HepG2 (cell line): ENCODE measurements around the gene ACAP3. TPM values are rescaled to one million over a fixed set of nuclear protein-coding genes. Genes with fewer than 3 reads are reported as not detected.

ENCODE experiments used
- ATAC-seq: fragments of 200-7000 bp; cut with Tn5 transposase; 3 replicates; pipeline ENCODE4 v1.9.1; 2020; ENCODE audit warnings: mild to moderate bottlenecking, moderate library complexity
- BruUV-seq: library from RNA; stranded (reverse); fragments of 400-500 nt; replicated peaks from 2 replicates; lab custom pipeline; 2021; lab: Mats Ljungman, UMichigan
- CTCF ChIA-PET: fragments of 300-600 bp; formaldehyde crosslinking; extraction: SDS; loops from one replicate; lab custom pipeline; 2021; ENCODE audit warnings: low total read pairs, inconsistent platforms, low intra/inter-chr PET ratio; lab: Yijun Ruan, JAX
- POLR2A ChIA-PET: fragments of 350-600 bp; sonication (Branson Sonifier 250); formaldehyde crosslinking; loops from one replicate; lab custom pipeline; 2020; ENCODE audit warnings: antibody characterized with exemption, inconsistent platforms; lab: Yijun Ruan, JAX
- DNase-seq: peaks from one replicate; pipeline ENCODE4 v3.0.0-alpha.2; 2015; ENCODE audit warnings: low spot score
- FAIRE-seq: peaks from 3 replicates; lab custom pipeline; 2011; peaks lifted over from hg19 to GRCh38; lab: Jason Lieb, UNC
- H2AFZ ChIP-seq: one replicate; pipeline ENCODE4 v1.6.1; 2011; ENCODE audit warnings: low read length, inconsistent platforms
- H3K27ac ChIP-seq: fragments of 300-600 bp; 3 replicates; pipeline ENCODE4 v1.8.0; 2011; ENCODE audit warnings: mixed run types, mild to moderate bottlenecking, mixed read lengths, low read length, inconsistent platforms; ENCODE audit not compliant: insufficient read depth; ENCODE audit errors: extremely low read length
- H3K27me3 ChIP-seq, 2 experiments: fragments of 200-600 bp in 1 of 2; 2 replicates in 1 of 2; 3 replicates in 1 of 2; pipeline versions ENCODE4 v1.6.0 to v1.8.0; 2011; ENCODE audit warnings: low read length in 2 of 2, mild to moderate bottlenecking in 2 of 2, moderate library complexity in 2 of 2, inconsistent platforms in 1 of 2; ENCODE audit not compliant: insufficient read depth in 2 of 2, control insufficient read depth in 1 of 2
- H3K36me3 ChIP-seq, 2 experiments: fragments of 200-600 bp in 1 of 2; replicated peaks in 1 of 2; 2 replicates in 1 of 2; 3 replicates in 1 of 2; pipeline versions ENCODE4 v1.5.1 to v1.8.0; 2011; ENCODE audit warnings: low read length in 2 of 2, inconsistent platforms in 1 of 2; ENCODE audit not compliant: insufficient read depth in 2 of 2, control insufficient read depth in 1 of 2
- H3K4me1 ChIP-seq: 2 replicates; pipeline ENCODE4 v1.5.1; 2012; ENCODE audit warnings: low read length, inconsistent platforms; ENCODE audit not compliant: insufficient read depth
- H3K4me2 ChIP-seq: 2 replicates; pipeline ENCODE4 v1.6.0; 2011; ENCODE audit warnings: low read depth, low read length, inconsistent platforms
- H3K4me3 ChIP-seq, 3 experiments: fragments of 200-600 bp in 1 of 3; sonication (generic), shearing (Covaris generic) in 1 of 3; replicated peaks in 1 of 3; 2 replicates each; pipeline ENCODE4 v1.5.1; 2011 to 2016; ENCODE audit warnings: low read length in 3 of 3, inconsistent platforms in 2 of 3, low read depth in 2 of 3, mild to moderate bottlenecking in 2 of 3, control low read depth in 1 of 3, mixed read lengths in 1 of 3; ENCODE audit not compliant: insufficient read depth in 1 of 3
- H3K79me2 ChIP-seq: one replicate; pipeline ENCODE4 v1.6.1; 2011; ENCODE audit warnings: low read length, inconsistent platforms; ENCODE audit not compliant: insufficient read depth
- H3K9ac ChIP-seq: 2 replicates; pipeline ENCODE4 v1.6.0; 2011; ENCODE audit warnings: mild to moderate bottlenecking, low read depth, low read length, inconsistent platforms; ENCODE audit not compliant: insufficient read depth
- H3K9me3 ChIP-seq: 2 replicates; pipeline ENCODE4 v1.5.1; 2012; ENCODE audit warnings: mild to moderate bottlenecking, low read length
- H4K20me1 ChIP-seq: 2 replicates; pipeline ENCODE4 v1.6.0; 2011; ENCODE audit warnings: inconsistent platforms, mild to moderate bottlenecking, low read length, moderate library complexity; ENCODE audit not compliant: insufficient read depth
- AGO2 ChIP-seq: fragments of 200-400 bp; formaldehyde crosslinking; optimal IDR thresholded peaks from 2 replicates; pipeline ENCODE3; 2017; ENCODE audit warnings: mild to moderate bottlenecking, low read depth, low read length, moderate library complexity
- FOXA3 ChIP-seq: IDR thresholded peaks from 2 replicates; pipeline ENCODE4 v1.6.1; 2016; ENCODE audit warnings: missing genetic modification reagents, missing compliant biosample characterization
- ISX ChIP-seq: sonication (generic); formaldehyde crosslinking; conservative IDR thresholded peaks from 2 replicates; pipeline ENCODE4 v1.5.0; 2020; ENCODE audit warnings: missing genetic modification reagents
- MIER2 ChIP-seq: IDR thresholded peaks from 2 replicates; pipeline ENCODE4 v1.6.1; 2016; ENCODE audit warnings: missing biosample characterization, missing genetic modification reagents
- WGBS: methylation state at CpG from one replicate; pipeline ENCODE4 v1.1.6; 2017; ENCODE audit warnings: low lambda C conversion rate; 5-methylcytosine and 5-hydroxymethylcytosine counted together
- in situ Hi-C: cut with HindIII; loops from 2 replicates; pipeline ENCODE4 v1.10.0; 2017; ENCODE audit warnings: low pct_unique_long_range_greater_than_20kb; ENCODE audit not compliant: extremely low pct_ligation_motif_present
- intact Hi-C: fragments of 100-400 bp; cut with micrococcal nuclease; formaldehyde crosslinking; loops from one replicate; pipeline ENCODE4 v1.10.0; 2022; ENCODE audit not compliant: unreplicated experiment
- polyA plus RNA-seq, 8 experiments: library from polyadenylated mRNA; depleted of rRNA in 3 of 8; stranded (reverse) in 7 of 8; unstranded in 1 of 8; fragments of >200 nt; fragmentation: Illumina TruSeq in 4 of 8; extraction: Trizol in 4 of 8; gene quantifications; 2 replicates each; pipeline versions ENCODE4 v1.2.1 to v1.2.3, GENCODE V29; 2011 to 2016; ENCODE audit warnings: low read depth in 4 of 8, missing spikeins in 1 of 8, mixed read lengths in 1 of 8; ENCODE audit not compliant: insufficient read depth in 1 of 8
- total RNA-seq, 5 experiments: library from RNA; depleted of rRNA; stranded (reverse); fragments of >200 nt; fragmentation: Illumina TruSeq; extraction: Trizol; gene quantifications; 2 replicates each; pipeline ENCODE4 v1.2.3, GENCODE V29; 2016; ENCODE audit warnings: low read depth in 1 of 5
- TF ChIP-seq, protein P1 (sequence below), 2 experiments: IDR thresholded peaks; 2 replicates each; pipeline ENCODE4 v1.6.1; 2011 to 2012; ENCODE audit warnings: low read length in 2 of 2, borderline replicate concordance in 1 of 2, low read depth in 1 of 2, mild to moderate bottlenecking in 1 of 2, moderate library complexity in 1 of 2

The ACAP3 gene
- total and polyA plus RNA-seq, 2 of the 13 experiments (the other 11 are each of a cell fraction or from before 2014, with no cell fraction given), result 29.4 to 50.8 TPM

DNA sequence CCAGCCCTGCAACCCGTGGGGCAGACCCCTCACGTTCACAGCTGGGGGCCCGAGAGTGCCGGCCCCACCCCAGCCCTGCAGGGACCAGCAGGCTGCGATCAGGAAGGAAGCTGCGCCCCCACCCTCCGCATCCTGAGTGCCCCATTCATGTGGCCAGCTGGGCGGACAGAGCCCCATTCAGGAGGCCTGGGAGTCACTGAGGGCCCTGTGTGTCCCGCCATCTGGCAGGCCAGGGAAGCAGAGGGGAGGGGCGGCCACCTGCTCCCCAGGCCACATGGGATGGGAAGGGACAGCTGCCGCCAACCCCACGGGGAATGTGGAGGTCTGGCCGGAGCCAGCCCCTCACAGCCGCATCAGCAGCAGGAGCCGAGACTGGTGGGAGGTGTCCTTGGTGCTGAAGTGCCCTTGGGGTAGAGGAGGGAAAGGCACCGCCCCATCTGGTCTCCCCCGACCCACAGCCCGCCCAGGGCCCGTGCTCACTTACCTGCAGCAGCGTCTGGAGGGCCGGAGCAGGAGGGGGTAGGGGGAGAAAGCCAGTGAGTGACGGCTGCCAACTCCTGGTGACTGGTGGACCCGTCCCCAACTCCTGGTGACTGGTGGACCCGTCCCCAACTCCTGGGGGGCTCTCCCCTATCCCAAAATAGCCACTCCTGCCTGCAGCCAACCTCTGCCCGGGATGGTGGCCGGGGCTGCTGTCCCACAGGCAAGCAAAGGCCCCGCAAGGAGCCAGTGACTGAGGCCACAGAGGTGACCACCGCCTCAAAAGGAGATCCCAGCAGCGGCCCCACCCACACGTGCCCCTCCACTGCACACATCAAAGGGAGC lies 8.7 kb downstream of the ACAP3 start:
- Histone ChIP-seq H3K4me1 (peaks cover 9% of the 10 kb centered on the region; the same call in 1 of the 2 replicates), H3K4me3 (no peak overlapping the region), H4K20me1 (no peaks in the 10 kb centered on the region), H3K27me3 (no peaks in the 10 kb centered on the region; a peak in 1 of 5 replicates), H3K36me3 (no peaks in the 10 kb centered on the region; a peak in 1 of 5 replicates), H3K79me2 (peaks cover 2% of the 10 kb centered on the region), H3K4me2 (no peak overlapping the region), H3K9ac (no peak overlapping the region), H3K9me3 (no peaks in the 10 kb centered on the region), H3K27ac (no peak overlapping the region), H2AFZ (no peak overlapping the region)
- DNase-seq, result no peak
- TF ChIP-seq FOXA3 (CRISPR knock-in tag) (no peak), AGO2 (peak; percentile 61), ISX (no peak), MIER2 (CRISPR knock-in tag) (peak; percentile 63; the same call in 1 of the 2 replicates)
- TF ChIP-seq, protein P1, sequence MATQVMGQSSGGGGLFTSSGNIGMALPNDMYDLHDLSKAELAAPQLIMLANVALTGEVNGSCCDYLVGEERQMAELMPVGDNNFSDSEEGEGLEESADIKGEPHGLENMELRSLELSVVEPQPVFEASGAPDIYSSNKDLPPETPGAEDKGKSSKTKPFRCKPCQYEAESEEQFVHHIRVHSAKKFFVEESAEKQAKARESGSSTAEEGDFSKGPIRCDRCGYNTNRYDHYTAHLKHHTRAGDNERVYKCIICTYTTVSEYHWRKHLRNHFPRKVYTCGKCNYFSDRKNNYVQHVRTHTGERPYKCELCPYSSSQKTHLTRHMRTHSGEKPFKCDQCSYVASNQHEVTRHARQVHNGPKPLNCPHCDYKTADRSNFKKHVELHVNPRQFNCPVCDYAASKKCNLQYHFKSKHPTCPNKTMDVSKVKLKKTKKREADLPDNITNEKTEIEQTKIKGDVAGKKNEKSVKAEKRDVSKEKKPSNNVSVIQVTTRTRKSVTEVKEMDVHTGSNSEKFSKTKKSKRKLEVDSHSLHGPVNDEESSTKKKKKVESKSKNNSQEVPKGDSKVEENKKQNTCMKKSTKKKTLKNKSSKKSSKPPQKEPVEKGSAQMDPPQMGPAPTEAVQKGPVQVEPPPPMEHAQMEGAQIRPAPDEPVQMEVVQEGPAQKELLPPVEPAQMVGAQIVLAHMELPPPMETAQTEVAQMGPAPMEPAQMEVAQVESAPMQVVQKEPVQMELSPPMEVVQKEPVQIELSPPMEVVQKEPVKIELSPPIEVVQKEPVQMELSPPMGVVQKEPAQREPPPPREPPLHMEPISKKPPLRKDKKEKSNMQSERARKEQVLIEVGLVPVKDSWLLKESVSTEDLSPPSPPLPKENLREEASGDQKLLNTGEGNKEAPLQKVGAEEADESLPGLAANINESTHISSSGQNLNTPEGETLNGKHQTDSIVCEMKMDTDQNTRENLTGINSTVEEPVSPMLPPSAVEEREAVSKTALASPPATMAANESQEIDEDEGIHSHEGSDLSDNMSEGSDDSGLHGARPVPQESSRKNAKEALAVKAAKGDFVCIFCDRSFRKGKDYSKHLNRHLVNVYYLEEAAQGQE (IDR thresholded peaks at IDR 0.05; ENCODE audit: borderline replicate concordance in 1 of 2, low read depth in 1 of 2, low read length in 2 of 2), result peak in 1 of 2 experiments; percentile 88; a peak in 2 of 4 replicates
- ChIA-PET CTCF (no interaction called here), POLR2A (no interaction called here)
- no peak for FAIRE-seq
- intact Hi-C loops, result no loop called here
- in situ Hi-C loops, result no loop called here
- BruUV-seq, result no TSS peak
- ATAC-seq, result no peak
- 99% methylated on average over 14 of the region's 30 CpGs for WGBS
